ENCODE results near the gene CTNNA2. TPM values are rescaled to one million over a fixed set of nuclear protein-coding genes. Genes with fewer than 3 reads are reported as not detected.

Gene CTNNA2
- total and polyA plus RNA-seq, 2 of the 8 experiments (the other 6 are each of a cell fraction or from before 2014, with no cell fraction given) = 3.9 to 9.0 TPM

- Histone ChIP-seq H3K4ac (replicated peaks; ENCODE audit: insufficient read length, low read depth, low read length) (no peak overlapping the region), H2AK5ac (ENCODE audit: low read depth, low read length) (no peak overlapping the region; the same call in 1 of the 2 replicates), H3K79me2 (ENCODE audit: control insufficient read depth in 1 of 2, insufficient read depth in 2 of 2, low read length in 2 of 2) (no peaks in the 10 kb centered on the region), H2BK20ac (ENCODE audit: low read length) (no peak overlapping the region), H3K9me3 (ENCODE audit: insufficient read depth in 2 of 2, low read depth in 1 of 2, low read length in 1 of 2) (no peaks in the 10 kb centered on the region), H4K8ac (ENCODE audit: extremely low read depth, insufficient read depth, low read length) (no peak overlapping the region), H2BK12ac (ENCODE audit: low read depth, low read length) (no peak overlapping the region), H2BK15ac (ENCODE audit: low read length) (0 out of 2 replicates have a peak overlapping the region, but pooled peaks have one; percentile 22), H3K27me3 (replicated peaks in 1 of 4; ENCODE audit: control insufficient read depth in 3 of 4, extremely low read depth in 1 of 4, insufficient read depth in 3 of 4, low read length in 3 of 4) (no peaks in the 10 kb centered on the region; a peak in 1 of 7 replicates), H3K27ac (ENCODE audit: low read depth, low read length) (no peak overlapping the region), H3K4me1 (replicated peaks in 1 of 4; ENCODE audit: control insufficient read depth in 3 of 4, insufficient read depth in 4 of 4, low read length in 3 of 4) (peaks cover 0 to 11% (median 5%) of the 10 kb centered on the region in 4 experiments; a peak in 5 of 7 replicates), H3K9ac (replicated peaks in 1 of 4; ENCODE audit: extremely low read depth in 1 of 4, low read depth in 3 of 4, low read length in 3 of 4) (no peak overlapping the region), H3K14ac (ENCODE audit: insufficient read length) (no peak overlapping the region), H3K23ac (ENCODE audit: insufficient read length) (no peak overlapping the region), H4K5ac (ENCODE audit: insufficient read length, low read depth, low read length) (no peak overlapping the region), H3K4me3 (ENCODE audit: extremely low read depth in 1 of 4, insufficient read depth in 2 of 4, low read depth in 3 of 4, low read length in 4 of 4) (no peak overlapping the region), H2AFZ (ENCODE audit: low read length) (no peak overlapping the region), H2BK5ac (ENCODE audit: low read depth, low read length) (no peak overlapping the region), H2BK120ac (replicated peaks; ENCODE audit: low read depth, low read length) (no peak overlapping the region), H4K91ac (replicated peaks; ENCODE audit: insufficient read length, low read length) (no peak overlapping the region), H3K4me2 (ENCODE audit: insufficient read depth in 1 of 2, low read depth in 2 of 2, low read length in 2 of 2) (no peak overlapping the region), H3K56ac (replicated peaks; ENCODE audit: insufficient read length, low read depth, low read length) (no peak overlapping the region), H4K20me1 (replicated peaks in 1 of 2; ENCODE audit: control insufficient read depth in 1 of 2, insufficient read depth in 2 of 2, low read length in 2 of 2) (no peaks in the 10 kb centered on the region), H3K79me1 (ENCODE audit: low read depth, low read length) (no peaks in the 10 kb centered on the region), H3K18ac (ENCODE audit: extremely low read depth, low read length) (no peak overlapping the region; the same call in 1 of the 2 replicates), H3K23me2 (ENCODE audit: low read depth, low read length) (no peaks in the 10 kb centered on the region; the same call in 1 of the 2 replicates), H3K36me3 (ENCODE audit: control insufficient read depth in 2 of 4, insufficient read depth in 4 of 4, low read length in 3 of 4) (no peaks in the 10 kb centered on the region)
- DNase-seq (ENCODE audit: low read depth in 1 of 2, low spot score in 2 of 2) (no peak), FAIRE-seq (no peak)
- ChIA-PET POLR2A (ENCODE audit: partially characterized antibody) (no interaction called here), CTCF (ENCODE audit: partially characterized antibody) (interaction anchor here (0.6 to 1.7 kb wide), 4 partner anchors 21 to 108 kb away, joined by 3 to 4 read pairs (median 4); no protein-coding TSS in a partner anchor)
- WGBS, 2 experiments (ENCODE audit: extremely low coverage in 1 of 2, insufficient coverage in 1 of 2, insufficient read length in 1 of 2, insufficient replicate concordance in 2 of 2, low coverage in 1 of 2, low lambda C conversion rate in 2 of 2, missing lambda C conversion rate in 1 of 2) = 90% methylated on average over 5 of the region's 5 CpGs; no CpG with 5 or more reads in 1 of the 2 experiments
- no peak for TF ChIP-seq POLR2AphosphoS5 (IDR thresholded peaks at IDR 0.05; ENCODE audit: low read depth, low read length)
Measured at GRCh38 chr2:80329491-80329890, 816.6 kb downstream of the CTNNA2 start.

Measured in H1 (cell line).